ENCODE results near the gene IMPDH2. TPM values are rescaled to one million over a fixed set of nuclear protein-coding genes. Genes with fewer than 3 reads are reported as not detected.

Gene IMPDH2
- polyA plus RNA-seq, 3 donors from 2014 or later, result 44.8 to 52.6 (median 52.0) TPM

Other genes with a start within 250 kb of the IMPDH2 start
- gene PRKAR2A, start 181.5 kb downstream of the IMPDH2 start, polyA plus RNA-seq, result 10 to 100 TPM; 16.0 to 21.4 (median 17.9) TPM
- 100 to 1,000 TPM in 2 of 3 donors, 10 to 100 TPM in 1; 100.0 to 254 (median 100) TPM for gene SLC25A20, start 130.5 kb downstream of the IMPDH2 start, polyA plus RNA-seq
- 100 to 1,000 TPM; 171 to 224 (median 177) TPM for gene ARIH2, start 110.6 kb downstream of the IMPDH2 start, polyA plus RNA-seq
- gene P4HTM, start 39.2 kb downstream of the IMPDH2 start, polyA plus RNA-seq, result 10 to 100 TPM; 16.8 to 26.8 (median 24.9) TPM
- gene WDR6, start 22.0 kb downstream of the IMPDH2 start, polyA plus RNA-seq, result 100 to 1,000 TPM in 1 of 3 donors, 10 to 100 TPM in 2; 56.8 to 114 (median 70.6) TPM
- gene DALRD3, start 10.8 kb downstream of the IMPDH2 start, polyA plus RNA-seq, result 10 to 100 TPM; 17.1 to 26.9 (median 21.8) TPM
- gene NDUFAF3, start 7.3 kb downstream of the IMPDH2 start, polyA plus RNA-seq, result 100 to 1,000 TPM; 118 to 204 (median 142) TPM
- gene QRICH1, start 64.7 kb upstream of the IMPDH2 start, polyA plus RNA-seq, result 10 to 100 TPM in 2 of 3 donors, 1 to 10 TPM in 1; 9.7 to 29.3 (median 15.1) TPM
- 100 to 1,000 TPM in 1 of 3 donors, 10 to 100 TPM in 2; 94.8 to 104 (median 98.5) TPM for gene QARS1, start 75.4 kb upstream of the IMPDH2 start, polyA plus RNA-seq
- 10 to 100 TPM; 19.3 to 43.7 (median 38.3) TPM for gene USP19, start 91.4 kb upstream of the IMPDH2 start, polyA plus RNA-seq
- not detected for gene LAMB2, start 103.7 kb upstream of the IMPDH2 start, polyA plus RNA-seq
- gene CCDC71, start 136.9 kb upstream of the IMPDH2 start, polyA plus RNA-seq, result 1 to 10 TPM; 1.1 to 2.0 (median 1.7) TPM
- gene KLHDC8B, start 142.2 kb upstream of the IMPDH2 start, polyA plus RNA-seq, result 1 to 10 TPM; 1.6 to 3.1 (median 2.1) TPM
- 1 to 10 TPM in 2 of 3 donors, under 1 TPM in 1; 0.74 to 2.5 (median 1.5) TPM for gene C3orf62, start 247.8 kb upstream of the IMPDH2 start, polyA plus RNA-seq